Measurements from ENCODE around the gene MTA1. TPM values are rescaled to one million over a fixed set of nuclear protein-coding genes. Genes with fewer than 3 reads are reported as not detected.
A peak's percentile ranks its signal among the peaks of the same experiment; 100 is the strongest.

Gene MTA1
- total and polyA plus RNA-seq, 2 donors from 2014 or later = 30.4 to 112 TPM

- no peak overlapping the region for H3K4me3 ChIP-seq (ENCODE audit: low read length in 3 of 3)
- no peaks in the 10 kb centered on the region for H3K27me3 ChIP-seq (ENCODE audit: control insufficient read depth, insufficient read depth, low read length)
- FAIRE-seq = no peak
- intact Hi-C loops (cut with DNase I) = no loop called here
- peaks cover 0 to 3% (median 0%) of the 10 kb centered on the region in 3 donors for H3K4me1 ChIP-seq (ENCODE audit: control insufficient read depth in 2 of 3, insufficient read depth in 2 of 3, low read depth in 1 of 3, low read length in 3 of 3)
- no peak for TF ChIP-seq CTCF (IDR thresholded peaks at IDR 0.05; ENCODE audit: borderline replicate concordance, extremely low read depth, insufficient read depth)
- no peak overlapping the region for H3K27ac ChIP-seq (ENCODE audit: low read depth in 2 of 2, low read length in 2 of 2)
- peak; percentile 42 to 74 (median 59) for DNase-seq
- no peak overlapping the region for H3K9ac ChIP-seq (ENCODE audit: low read length in 3 of 3)
- no peaks in the 10 kb centered on the region for H3K36me3 ChIP-seq (ENCODE audit: control insufficient read depth in 2 of 3, insufficient read depth in 3 of 3, low read length in 3 of 3)
- H3K9me3 ChIP-seq (ENCODE audit: control insufficient read depth in 2 of 3, insufficient read depth in 1 of 3, low read length in 3 of 3) = no peaks in the 10 kb centered on the region
Measured at GRCh38 chr14:105392131-105393090, 27.2 kb upstream of the MTA1 start.

GRCh38 chr14:105393151-105393550 lies 26.5 kb upstream of the MTA1 start:
- DNase-seq (peak in 1 of 5 donors; percentile 56), FAIRE-seq (no peak)
- Histone ChIP-seq H3K27ac (ENCODE audit: low read depth in 2 of 2, low read length in 2 of 2) (no peak overlapping the region), H3K36me3 (ENCODE audit: control insufficient read depth in 2 of 3, insufficient read depth in 3 of 3, low read length in 3 of 3) (no peaks in the 10 kb centered on the region), H3K4me1 (ENCODE audit: control insufficient read depth in 2 of 3, insufficient read depth in 2 of 3, low read depth in 1 of 3, low read length in 3 of 3) (peaks cover 0 to 6% (median 0%) of the 10 kb centered on the region in 3 donors), H3K9me3 (ENCODE audit: control insufficient read depth in 2 of 3, insufficient read depth in 1 of 3, low read length in 3 of 3) (no peaks in the 10 kb centered on the region), H3K27me3 (ENCODE audit: control insufficient read depth, insufficient read depth, low read length) (no peaks in the 10 kb centered on the region), H3K4me3 (ENCODE audit: low read length in 3 of 3) (no peak overlapping the region), H3K9ac (ENCODE audit: low read length in 3 of 3) (no peak overlapping the region)
- intact Hi-C loops (cut with DNase I) = no loop called here
- no peak for TF ChIP-seq CTCF (IDR thresholded peaks at IDR 0.05; ENCODE audit: borderline replicate concordance, extremely low read depth, insufficient read depth)

GRCh38 chr14:105394714-105395537 lies 24.7 kb upstream of the MTA1 start:
- DNase-seq (peak in 1 of 5 donors; percentile 60), FAIRE-seq (no peak)
- Histone ChIP-seq H3K9ac (ENCODE audit: low read length in 3 of 3) (no peak overlapping the region), H3K4me3 (ENCODE audit: low read length in 3 of 3) (no peak overlapping the region), H3K27me3 (ENCODE audit: control insufficient read depth, insufficient read depth, low read length) (no peaks in the 10 kb centered on the region), H3K9me3 (ENCODE audit: control insufficient read depth in 2 of 3, insufficient read depth in 1 of 3, low read length in 3 of 3) (peaks cover 0 to 2% (median 0%) of the 10 kb centered on the region in 3 donors), H3K27ac (ENCODE audit: low read depth in 2 of 2, low read length in 2 of 2) (no peak overlapping the region), H3K4me1 (ENCODE audit: control insufficient read depth in 2 of 3, insufficient read depth in 2 of 3, low read depth in 1 of 3, low read length in 3 of 3) (peaks cover 0 to 13% (median 5%) of the 10 kb centered on the region in 3 donors), H3K36me3 (ENCODE audit: control insufficient read depth in 2 of 3, insufficient read depth in 3 of 3, low read length in 3 of 3) (no peaks in the 10 kb centered on the region)
- intact Hi-C loops (cut with DNase I) = no loop called here
- no peak for TF ChIP-seq CTCF (IDR thresholded peaks at IDR 0.05; ENCODE audit: borderline replicate concordance, extremely low read depth, insufficient read depth)
